ENCODE measurements around the gene MOAP1. TPM values are rescaled to one million over a fixed set of nuclear protein-coding genes. Genes with fewer than 3 reads are reported as not detected.

MOAP1 gene
- total and polyA plus RNA-seq, 4 donors = 22.3 to 48.6 (median 31.2) TPM

DNA sequence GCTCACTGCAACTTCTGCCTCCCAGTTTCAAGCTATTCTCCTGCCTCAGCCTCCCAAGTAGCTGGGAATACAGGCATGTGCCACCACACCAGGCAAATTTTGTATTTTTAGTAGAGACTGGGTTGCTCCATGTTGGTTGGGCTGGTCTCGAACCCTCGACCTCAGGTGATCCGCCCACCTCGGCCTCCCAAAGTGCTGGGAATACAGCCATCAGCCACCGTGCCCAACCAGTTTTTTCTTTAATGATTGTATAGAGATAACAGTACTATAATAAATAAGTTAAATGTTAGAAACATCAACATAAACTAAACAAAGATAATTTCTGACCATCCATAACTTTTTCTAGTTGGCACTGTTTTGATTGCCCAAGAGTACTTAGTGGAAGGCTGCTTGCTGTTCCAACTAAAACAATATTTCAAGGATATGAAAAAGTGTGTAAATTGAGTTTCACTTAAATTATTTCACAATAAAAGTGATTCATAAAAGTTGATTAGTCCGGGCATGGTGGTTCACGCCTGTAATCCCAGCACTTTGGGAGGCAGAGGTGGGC lies 16.5 kb upstream of the MOAP1 start:
- 78 to 90% methylated on average over 7 of the region's 7 CpGs for WGBS, 2 donors
- Histone ChIP-seq H3K4me1 (ENCODE audit: control insufficient read depth in 5 of 5, insufficient read depth in 5 of 5, low read length in 5 of 5) (peaks cover 0 to 7% (median 5%) of the 10 kb centered on the region in 5 donors), H3K9me3 (ENCODE audit: control insufficient read depth in 4 of 4, insufficient read depth in 3 of 4, low read length in 3 of 4) (no peaks in the 10 kb centered on the region), H3K27ac (ENCODE audit: low read depth in 1 of 2, low read length in 1 of 2) (no peak overlapping the region), H3K9ac (ENCODE audit: insufficient read depth in 1 of 2, low read length in 2 of 2) (no peak overlapping the region), H3K27me3 (ENCODE audit: control insufficient read depth in 3 of 3, insufficient read depth in 3 of 3, low read length in 2 of 3) (no peaks in the 10 kb centered on the region), H3K36me3 (ENCODE audit: control insufficient read depth in 4 of 4, insufficient read depth in 4 of 4, low read length in 4 of 4) (peaks cover 0 to 2% (median under 1%) of the 10 kb centered on the region in 4 donors), H3K4me3 (no peak overlapping the region)
- TF ChIP-seq, protein P1, sequence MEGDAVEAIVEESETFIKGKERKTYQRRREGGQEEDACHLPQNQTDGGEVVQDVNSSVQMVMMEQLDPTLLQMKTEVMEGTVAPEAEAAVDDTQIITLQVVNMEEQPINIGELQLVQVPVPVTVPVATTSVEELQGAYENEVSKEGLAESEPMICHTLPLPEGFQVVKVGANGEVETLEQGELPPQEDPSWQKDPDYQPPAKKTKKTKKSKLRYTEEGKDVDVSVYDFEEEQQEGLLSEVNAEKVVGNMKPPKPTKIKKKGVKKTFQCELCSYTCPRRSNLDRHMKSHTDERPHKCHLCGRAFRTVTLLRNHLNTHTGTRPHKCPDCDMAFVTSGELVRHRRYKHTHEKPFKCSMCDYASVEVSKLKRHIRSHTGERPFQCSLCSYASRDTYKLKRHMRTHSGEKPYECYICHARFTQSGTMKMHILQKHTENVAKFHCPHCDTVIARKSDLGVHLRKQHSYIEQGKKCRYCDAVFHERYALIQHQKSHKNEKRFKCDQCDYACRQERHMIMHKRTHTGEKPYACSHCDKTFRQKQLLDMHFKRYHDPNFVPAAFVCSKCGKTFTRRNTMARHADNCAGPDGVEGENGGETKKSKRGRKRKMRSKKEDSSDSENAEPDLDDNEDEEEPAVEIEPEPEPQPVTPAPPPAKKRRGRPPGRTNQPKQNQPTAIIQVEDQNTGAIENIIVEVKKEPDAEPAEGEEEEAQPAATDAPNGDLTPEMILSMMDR (IDR thresholded peaks at IDR 0.05; ENCODE audit: control extremely low read depth, extremely low read depth) = no peak
- DNase-seq = no peak
- no peak for ATAC-seq (ENCODE audit: insufficient read depth, low FRiP score)

DNA sequence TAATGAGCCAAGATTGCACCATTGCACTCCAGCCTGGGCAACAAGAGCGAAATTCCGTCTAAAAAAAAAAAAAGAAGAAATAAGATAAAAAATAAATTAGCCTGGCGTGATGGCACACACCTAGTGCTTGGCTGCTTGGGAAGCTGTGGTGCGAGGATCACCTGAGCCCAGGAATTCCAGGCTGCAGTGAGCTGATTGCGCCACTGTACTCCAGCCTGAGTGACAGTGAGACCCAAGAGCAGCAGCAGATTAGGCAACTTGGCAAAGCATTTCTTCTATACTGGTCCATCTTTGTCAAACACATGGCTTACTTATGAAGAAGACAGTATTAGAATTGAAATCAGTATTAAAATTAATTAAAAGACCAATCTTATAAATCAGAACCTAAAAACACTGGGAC lies 15.9 kb upstream of the MOAP1 start:
- Histone ChIP-seq H3K27me3 (ENCODE audit: control insufficient read depth in 3 of 3, insufficient read depth in 3 of 3, low read length in 2 of 3) (no peaks in the 10 kb centered on the region), H3K27ac (ENCODE audit: low read depth in 1 of 2, low read length in 1 of 2) (no peak overlapping the region), H3K9me3 (ENCODE audit: control insufficient read depth in 4 of 4, insufficient read depth in 3 of 4, low read length in 3 of 4) (no peaks in the 10 kb centered on the region), H3K4me1 (ENCODE audit: control insufficient read depth in 5 of 5, insufficient read depth in 5 of 5, low read length in 5 of 5) (peaks cover 0 to under 1% (median 0%) of the 10 kb centered on the region in 5 donors), H3K36me3 (ENCODE audit: control insufficient read depth in 4 of 4, insufficient read depth in 4 of 4, low read length in 4 of 4) (peaks cover 0 to 2% (median under 1%) of the 10 kb centered on the region in 4 donors), H3K9ac (ENCODE audit: insufficient read depth in 1 of 2, low read length in 2 of 2) (no peak overlapping the region), H3K4me3 (no peak overlapping the region)
- 73 to 84% methylated on average over 5 of the region's 5 CpGs for whole genome bisulfite sequencing, 2 donors
- TF ChIP-seq, protein P1 (IDR thresholded peaks at IDR 0.05; ENCODE audit: control extremely low read depth, extremely low read depth) = no peak
- DNase-seq (no peak), ATAC-seq (ENCODE audit: insufficient read depth, low FRiP score) (peak; percentile 41)

DNA sequence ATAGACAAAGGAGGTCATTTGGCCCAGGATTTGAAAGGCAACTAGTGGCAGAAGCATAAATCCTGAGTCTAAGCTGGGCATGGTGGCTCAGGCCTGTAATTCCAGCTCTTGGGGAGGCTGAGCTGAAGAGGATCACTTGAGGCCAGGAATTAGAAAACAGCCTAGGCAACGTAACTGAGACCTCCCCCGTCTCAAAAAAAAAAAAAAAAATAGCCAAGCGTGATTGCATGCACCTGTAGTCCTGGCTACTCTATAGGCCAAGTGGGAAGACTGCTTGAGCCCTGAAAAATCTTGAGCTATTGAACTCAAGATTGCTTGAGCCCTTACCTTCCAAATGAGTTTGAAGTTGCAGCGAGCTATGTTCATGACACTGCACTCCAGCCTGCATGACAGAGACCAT lies 14.3 kb upstream of the MOAP1 start:
- no peak for ATAC-seq (ENCODE audit: insufficient read depth, low FRiP score)
- no peak for DNase-seq

More for the DNA sequence above, 14.3 kb upstream of the MOAP1 start:
- H3K9me3 ChIP-seq (ENCODE audit: control insufficient read depth in 4 of 4, insufficient read depth in 3 of 4, low read length in 3 of 4) = no peaks in the 10 kb centered on the region
- peaks cover 0 to 2% (median 1%) of the 10 kb centered on the region in 4 donors for H3K36me3 ChIP-seq (ENCODE audit: control insufficient read depth in 4 of 4, insufficient read depth in 4 of 4, low read length in 4 of 4)
- H3K27me3 ChIP-seq (ENCODE audit: control insufficient read depth in 3 of 3, insufficient read depth in 3 of 3, low read length in 2 of 3) = no peaks in the 10 kb centered on the region
- H3K27ac ChIP-seq (ENCODE audit: low read depth in 1 of 2, low read length in 1 of 2) = no peak overlapping the region
- no peaks in the 10 kb centered on the region for H3K4me1 ChIP-seq (ENCODE audit: control insufficient read depth in 5 of 5, insufficient read depth in 5 of 5, low read length in 5 of 5)
- 77 to 94% methylated on average over 4 of the region's 4 CpGs for WGBS, 2 donors
- no peak overlapping the region for H3K4me3 ChIP-seq
- no peak overlapping the region for H3K9ac ChIP-seq (ENCODE audit: insufficient read depth in 1 of 2, low read length in 2 of 2)
- TF ChIP-seq, protein P1 (IDR thresholded peaks at IDR 0.05; ENCODE audit: control extremely low read depth, extremely low read depth) = no peak

Measured in lung (tissue), 12 donors.